CD4-positive, alpha-beta T cell treated with Interleukin-15 for 1 hour (primary cell): Measurements from ENCODE around the gene GUCA2A.
"Not testable (repeated sequence)": the region's sequence is repeated elsewhere in the genome, so short reads cannot be mapped to it uniquely, and the experiment has no call there.

Experiments
- DNase-seq: peaks from one replicate; pipeline ENCODE4 v3.0.0-alpha.2; 2020

GUCA2A gene

DNA sequence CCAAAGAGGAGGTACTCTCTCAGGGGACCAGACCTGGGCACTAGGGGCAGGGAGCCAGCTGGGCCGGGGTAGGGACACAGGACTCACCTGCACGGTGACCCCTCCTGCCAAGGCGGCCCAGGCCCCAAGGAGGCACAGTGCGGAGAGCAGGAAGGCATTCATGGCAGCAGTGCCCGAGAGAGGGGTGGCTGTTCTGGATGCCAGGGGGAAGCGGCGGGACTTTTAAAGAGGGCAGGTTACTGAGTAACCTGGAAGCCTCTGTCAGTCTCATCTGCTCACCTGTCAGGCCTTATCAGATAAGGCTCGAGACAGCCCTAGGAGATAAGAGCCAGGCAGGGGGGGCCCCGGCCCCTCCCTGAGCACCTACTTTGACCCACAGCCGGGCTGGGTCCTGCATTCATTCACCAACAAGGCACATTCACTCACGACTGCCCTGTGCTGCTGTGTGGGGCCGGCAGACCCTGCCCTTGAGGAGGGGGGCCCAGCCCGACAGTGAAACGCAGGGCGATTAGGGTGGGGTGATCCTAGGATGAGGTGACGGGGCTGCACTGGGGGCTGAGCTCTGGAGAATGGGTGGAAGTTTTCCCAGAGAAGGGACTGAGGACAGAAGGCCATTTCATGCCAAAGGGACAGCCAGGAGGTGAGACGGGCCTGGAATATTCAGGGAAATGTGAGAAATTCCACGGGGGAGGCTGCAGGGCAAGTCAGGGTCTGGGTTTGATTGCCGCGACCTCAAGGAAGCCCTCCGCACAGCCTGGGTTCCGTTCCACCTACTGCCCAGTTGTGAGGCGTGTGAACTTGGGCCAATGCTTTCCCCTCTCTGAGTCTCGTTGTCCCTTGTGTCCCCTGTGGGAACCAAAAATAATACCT is at the start of gene GUCA2A:
Gene GUCA2A (minus strand): TSS at position 195 of the 870 bp plus-strand sequence. CDS start 33 bp downstream, at position 162.
- no peak for DNase-seq

GRCh38 chr1:42211224-42211623 is 46.7 kb upstream of the GUCA2A start:
- no peak for DNase-seq

DNA sequence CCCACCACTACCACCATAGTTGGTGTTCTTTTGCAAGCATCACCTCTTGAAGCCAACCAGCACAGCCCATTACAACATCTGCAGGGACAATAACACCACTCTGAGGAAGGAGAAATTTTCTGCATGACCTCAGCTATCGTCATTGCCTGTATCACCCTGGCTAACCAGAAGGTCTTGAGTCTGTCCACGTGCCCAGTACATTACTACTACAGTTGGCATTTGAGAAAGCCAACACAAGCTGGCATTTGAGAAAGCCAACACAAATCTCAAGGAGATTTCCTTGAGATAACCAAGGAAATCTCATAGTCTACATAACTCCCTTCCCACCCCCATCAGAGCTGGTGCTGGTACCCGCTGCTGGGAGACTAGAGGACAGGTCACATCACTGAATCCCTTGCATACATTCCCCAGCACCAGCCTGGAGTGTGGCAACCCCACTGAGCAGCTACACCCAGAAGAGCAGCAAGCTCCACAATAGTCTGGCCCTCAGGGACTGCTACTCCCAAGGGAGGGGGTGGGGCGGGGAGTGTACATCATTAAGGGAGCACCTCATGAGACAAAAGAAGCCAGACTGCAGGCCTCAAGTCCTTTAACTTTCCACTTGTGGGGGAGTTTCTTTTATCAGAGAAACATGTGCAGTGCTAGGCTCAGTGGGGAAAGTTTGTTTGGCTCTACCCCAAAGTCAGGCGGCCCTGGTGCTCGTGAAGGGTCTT is 46.0 kb upstream of the GUCA2A start:
- DNase-seq, result no peak

DNA sequence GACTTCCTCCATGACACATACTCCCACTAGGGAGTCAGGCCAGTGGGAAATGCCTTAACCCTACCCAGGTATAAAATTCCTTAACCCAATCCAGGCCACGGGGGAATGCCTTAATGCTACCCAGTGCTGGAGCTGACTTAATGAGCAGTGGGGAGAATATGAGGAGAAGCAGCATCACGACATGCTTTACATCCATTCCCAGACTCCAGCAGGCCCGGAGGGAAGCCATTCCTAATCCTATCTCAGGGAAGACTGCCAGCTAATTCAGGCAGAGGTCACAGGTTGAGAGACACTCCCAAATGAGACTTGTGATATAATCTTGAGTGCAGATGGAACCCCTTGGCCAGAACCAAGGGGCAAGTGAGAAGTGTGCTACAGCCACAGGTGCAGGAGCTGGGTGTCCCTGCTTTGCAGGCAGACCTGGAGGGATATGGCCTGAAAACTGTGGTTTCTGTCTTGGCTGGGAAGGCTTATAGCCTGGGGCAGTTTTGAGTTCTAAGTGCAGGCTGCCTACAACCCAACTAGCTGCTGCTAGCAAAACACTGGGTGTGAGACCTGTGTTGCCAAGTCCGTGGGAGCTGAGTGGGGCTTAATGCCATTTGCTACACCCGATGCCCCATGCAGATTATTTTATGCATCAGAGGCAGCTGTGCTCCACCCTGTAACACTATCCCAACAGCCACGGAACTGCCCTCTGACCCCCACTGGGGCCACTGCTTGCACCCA is 45.1 kb upstream of the GUCA2A start:
- no peak for DNase-seq

GRCh38 chr1:42206930-42207329 is 42.4 kb upstream of the GUCA2A start:
- DNase-seq, result not testable (repeated sequence)

DNA sequence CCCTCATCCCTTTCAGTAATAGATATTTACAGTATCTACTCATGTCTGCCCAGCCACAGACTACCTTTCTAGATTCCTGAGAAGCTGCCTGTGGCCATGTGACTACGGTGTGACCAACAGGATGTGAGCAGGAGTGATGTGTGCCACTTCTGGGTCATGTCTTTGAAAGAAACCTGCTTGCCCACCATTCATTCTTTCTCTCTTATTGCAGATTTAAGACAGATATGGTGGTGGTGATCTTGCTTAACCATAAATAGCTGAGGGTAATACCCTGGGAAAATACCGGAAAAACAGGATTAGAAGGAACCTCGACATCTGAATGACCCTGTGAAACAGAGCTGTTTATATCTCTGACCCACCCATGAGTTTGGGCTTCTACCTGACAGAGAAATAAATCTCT is 41.6 kb upstream of the GUCA2A start:
- no peak for DNase-seq

DNA sequence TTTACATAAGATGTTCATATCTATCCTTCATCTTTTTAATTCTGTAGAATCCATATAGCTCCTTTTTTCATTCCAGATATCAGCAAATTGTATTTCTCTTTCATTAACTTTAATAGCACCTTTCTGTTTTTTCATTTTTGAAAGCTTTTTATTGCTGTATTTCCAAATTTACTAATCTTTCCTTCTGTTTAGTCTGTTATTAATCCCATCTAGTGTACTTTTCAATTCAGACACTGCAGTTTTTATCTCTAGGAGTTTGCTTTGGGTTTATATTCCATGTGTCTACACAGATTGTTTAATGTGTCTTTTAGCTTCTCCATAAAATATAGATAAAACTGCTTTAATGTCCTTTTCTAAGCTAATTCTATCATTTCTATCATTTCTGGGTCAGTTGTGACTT is 37.4 kb upstream of the GUCA2A start:
- DNase-seq, result no peak

- no peak for DNase-seq
Observed at GRCh38 chr1:42198251-42198650, 33.7 kb upstream of the GUCA2A start.

DNA sequence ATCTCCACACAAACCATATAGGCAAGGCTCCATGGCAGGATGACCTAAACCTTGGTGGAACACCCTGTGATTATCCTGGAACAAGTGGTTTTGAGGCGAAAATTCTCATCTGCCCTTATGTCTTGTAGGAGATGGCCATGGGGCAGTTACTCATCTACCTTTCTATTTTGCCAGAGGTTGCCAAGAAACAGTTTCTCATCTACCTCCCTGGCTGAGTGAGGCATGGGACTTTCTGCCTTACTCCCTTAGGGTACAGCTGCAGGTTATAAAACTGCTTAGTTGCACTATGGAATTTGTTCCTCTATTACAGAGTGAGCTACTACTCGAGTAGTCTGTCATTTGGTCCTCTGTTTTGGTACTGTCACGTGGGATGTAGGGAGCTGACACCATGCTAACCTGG is 31.3 kb upstream of the GUCA2A start:
- no peak for DNase-seq

- no peak for DNase-seq
Observed at GRCh38 chr1:42192106-42192505, 27.6 kb upstream of the GUCA2A start.

DNA sequence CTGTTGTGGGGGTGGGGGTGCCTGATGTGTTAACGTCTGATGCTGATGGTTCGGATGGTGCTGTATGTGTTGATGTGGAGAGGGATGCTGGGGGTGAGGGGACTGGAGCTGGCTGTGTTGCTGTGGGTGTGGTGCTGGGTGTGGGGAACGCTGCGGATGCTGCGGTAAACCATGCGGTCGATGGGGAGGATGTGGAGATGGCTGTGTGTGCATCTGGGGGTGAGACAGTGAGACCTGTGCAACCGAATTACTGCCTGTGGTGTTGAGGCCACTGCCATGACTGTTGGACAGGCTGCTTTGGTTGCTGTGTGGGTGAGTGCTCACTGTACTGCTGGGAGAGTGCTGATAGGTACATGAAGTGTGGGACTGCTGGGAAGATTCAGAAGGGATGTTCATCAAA is 26.8 kb upstream of the GUCA2A start:
- no peak for DNase-seq

DNA sequence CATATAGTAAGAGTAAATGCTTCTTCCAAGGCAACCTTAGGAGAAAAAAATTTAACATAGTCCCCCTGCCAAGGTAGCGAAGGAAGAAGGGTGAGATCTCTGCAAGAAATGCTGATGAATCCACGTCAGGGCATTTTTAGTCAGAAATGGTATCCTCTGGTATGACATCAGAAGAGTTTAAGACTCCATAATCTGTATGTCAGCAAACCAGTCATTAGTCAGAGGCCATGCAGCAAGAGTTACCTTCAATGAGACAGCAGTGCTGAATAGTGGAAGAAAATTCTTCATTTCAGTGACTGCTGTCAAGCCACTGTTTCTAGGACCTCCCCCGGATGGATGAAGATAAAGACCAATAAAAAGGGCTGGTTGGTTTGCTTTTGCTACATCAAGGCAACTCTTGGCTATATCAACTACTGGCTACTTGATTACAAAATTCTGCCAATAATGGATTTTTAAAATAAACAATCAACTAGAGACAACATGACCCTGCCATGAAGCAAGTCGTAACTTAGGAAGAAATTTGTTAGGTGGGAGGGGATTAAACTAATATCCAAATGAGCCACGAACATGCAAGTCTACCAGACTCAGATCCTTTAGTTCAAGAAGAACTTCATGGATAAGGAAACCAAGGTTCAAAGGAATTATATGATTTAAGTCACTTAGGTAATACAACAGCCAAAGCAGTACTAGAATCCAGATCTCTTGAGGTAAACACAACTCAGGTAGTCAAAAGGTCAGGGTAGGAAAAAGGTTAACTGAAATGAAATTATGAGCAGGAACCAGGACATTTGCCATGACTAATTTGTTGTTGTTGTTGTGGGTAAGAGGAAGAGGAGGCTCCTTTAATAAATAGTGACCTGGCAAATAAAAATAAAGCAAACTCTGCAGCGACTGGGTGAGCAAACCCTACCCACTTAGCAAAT is 25.6 kb upstream of the GUCA2A start:
- DNase-seq, result no peak

GRCh38 chr1:42186152-42186551 is 21.6 kb upstream of the GUCA2A start:
- DNase-seq, result no peak

DNA sequence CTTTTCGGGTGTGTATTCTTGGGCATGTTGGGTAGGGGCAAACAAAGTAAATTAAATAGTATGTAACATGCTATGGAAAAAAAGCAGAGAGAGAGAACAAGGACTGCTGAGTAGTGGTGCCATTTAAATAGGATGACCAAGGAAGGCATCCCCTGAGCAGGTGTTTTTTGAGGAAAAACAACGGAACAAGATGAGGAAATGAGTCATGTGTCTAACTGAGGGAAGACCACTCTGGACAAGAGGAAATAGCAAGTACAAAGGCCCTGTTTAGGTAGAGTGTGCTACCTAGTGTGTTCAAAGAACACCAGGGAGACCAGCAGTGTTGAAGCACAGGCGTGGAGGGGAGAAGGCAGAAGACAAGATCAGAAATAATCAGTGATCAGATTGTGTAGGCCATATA is 20.1 kb upstream of the GUCA2A start:
- no peak for DNase-seq

DNA sequence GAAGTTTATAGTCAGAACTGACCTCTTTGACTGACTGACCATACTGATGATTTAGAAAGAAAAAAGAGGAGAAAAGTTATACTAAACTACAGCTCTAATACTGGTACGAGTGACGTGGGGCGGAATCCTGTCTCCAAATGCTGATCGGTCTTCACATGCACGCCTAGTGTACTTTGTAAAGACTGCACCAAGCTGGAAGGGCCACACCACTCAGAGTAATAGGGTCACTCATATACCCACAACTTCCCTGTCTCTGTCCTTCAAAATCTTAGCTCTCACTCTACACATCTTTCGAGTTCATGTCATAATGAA is 19.4 kb upstream of the GUCA2A start:
- no peak for DNase-seq

GRCh38 chr1:42183210-42183956 is 18.8 kb upstream of the GUCA2A start:
- no peak for DNase-seq

- DNase-seq, result no peak
Observed at GRCh38 chr1:42181687-42182086, 17.1 kb upstream of the GUCA2A start.

DNA sequence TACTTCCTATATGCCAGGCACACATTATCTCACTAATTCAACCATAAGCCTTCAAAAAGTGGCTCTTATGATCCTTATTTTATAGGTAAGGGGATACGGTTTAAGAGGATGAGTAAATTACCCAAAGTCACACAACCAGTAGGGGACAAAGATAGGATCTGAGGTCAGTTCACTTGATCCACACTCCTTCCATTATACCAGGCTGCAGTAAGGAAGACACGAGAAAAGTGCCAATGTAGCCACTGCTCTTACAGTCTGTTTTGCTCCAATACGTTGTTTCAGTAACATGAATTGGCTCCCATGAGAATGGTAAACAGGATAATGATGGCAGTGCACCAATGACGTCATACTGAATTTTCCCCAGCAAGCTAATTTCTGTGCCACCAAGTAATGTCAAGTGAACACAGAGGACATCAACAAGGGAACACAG is 15.4 kb upstream of the GUCA2A start:
- no peak for DNase-seq

- DNase-seq, result no peak
Observed at GRCh38 chr1:42179275-42179674, 14.7 kb upstream of the GUCA2A start.

GRCh38 chr1:42178249-42178648 is 13.7 kb upstream of the GUCA2A start:
- DNase-seq, result no peak

GRCh38 chr1:42177541-42177981 is 13.0 kb upstream of the GUCA2A start:
- DNase-seq, result no peak
